Vagina (tissue), 2 donors: ENCODE data around the gene TMEM74B.

Experiments used
- POLR2A ChIP-seq, 2 donors: fragments of 450-650 bp; IDR thresholded peaks; one replicate each; pipeline ENCODE4 v1.6.1; 2017; ENCODE audit warnings: antibody characterized with exemption in 2 of 2, mild to moderate bottlenecking in 2 of 2, moderate library complexity in 2 of 2
- POLR2AphosphoS5 ChIP-seq, 2 donors: sonication (generic); formaldehyde crosslinking; IDR thresholded peaks; one replicate each; pipeline ENCODE4 v1.9.0; 2017; ENCODE audit warnings: antibody characterized with exemption in 2 of 2, mild to moderate bottlenecking in 2 of 2, low read depth in 1 of 2; ENCODE audit not compliant: insufficient read depth in 1 of 2
- TF ChIP-seq, protein P1 (sequence below), 3 experiments: fragments of 450-650 bp in 2 of 3; fragments of 200-600 bp in 1 of 3; sonication (generic) in 1 of 3; IDR thresholded peaks; one replicate each; pipeline ENCODE4 v1.5.1; 2017 to 2019; ENCODE audit warnings: antibody characterized with exemption in 3 of 3, mild to moderate bottlenecking in 2 of 3, moderate library complexity in 2 of 3

GRCh38 chr20:1215386-1216170, 30.8 kb upstream of the TMEM74B start:
- TF ChIP-seq POLR2A (IDR thresholded peaks at IDR 0.05), result no peak
- TF ChIP-seq, protein P1, sequence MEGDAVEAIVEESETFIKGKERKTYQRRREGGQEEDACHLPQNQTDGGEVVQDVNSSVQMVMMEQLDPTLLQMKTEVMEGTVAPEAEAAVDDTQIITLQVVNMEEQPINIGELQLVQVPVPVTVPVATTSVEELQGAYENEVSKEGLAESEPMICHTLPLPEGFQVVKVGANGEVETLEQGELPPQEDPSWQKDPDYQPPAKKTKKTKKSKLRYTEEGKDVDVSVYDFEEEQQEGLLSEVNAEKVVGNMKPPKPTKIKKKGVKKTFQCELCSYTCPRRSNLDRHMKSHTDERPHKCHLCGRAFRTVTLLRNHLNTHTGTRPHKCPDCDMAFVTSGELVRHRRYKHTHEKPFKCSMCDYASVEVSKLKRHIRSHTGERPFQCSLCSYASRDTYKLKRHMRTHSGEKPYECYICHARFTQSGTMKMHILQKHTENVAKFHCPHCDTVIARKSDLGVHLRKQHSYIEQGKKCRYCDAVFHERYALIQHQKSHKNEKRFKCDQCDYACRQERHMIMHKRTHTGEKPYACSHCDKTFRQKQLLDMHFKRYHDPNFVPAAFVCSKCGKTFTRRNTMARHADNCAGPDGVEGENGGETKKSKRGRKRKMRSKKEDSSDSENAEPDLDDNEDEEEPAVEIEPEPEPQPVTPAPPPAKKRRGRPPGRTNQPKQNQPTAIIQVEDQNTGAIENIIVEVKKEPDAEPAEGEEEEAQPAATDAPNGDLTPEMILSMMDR (IDR thresholded peaks at IDR 0.05), result no peak
- TF ChIP-seq POLR2AphosphoS5 (IDR thresholded peaks at IDR 0.05; ENCODE audit: insufficient read depth in 1 of 2, low read depth in 1 of 2), result no peak
